H1 (cell line): Measurements from ENCODE around the gene TIAM2. TPM values are rescaled to one million over a fixed set of nuclear protein-coding genes. Genes with fewer than 3 reads are reported as not detected.

ENCODE experiments used
- CTCF ChIA-PET: fragments of 300-600 bp; sonication (Branson Sonifier 250); formaldehyde crosslinking; loops from one replicate; lab custom pipeline; 2021; ENCODE audit not compliant: partially characterized antibody; lab: Charles Lee
- POLR2A ChIA-PET: fragments of 300-600 bp; sonication (Branson Sonifier 250); formaldehyde crosslinking; loops from one replicate; lab custom pipeline; 2021; ENCODE audit warnings: inconsistent platforms; ENCODE audit not compliant: partially characterized antibody; lab: Charles Lee
- DNase-seq, 2 experiments: peaks; one replicate each; pipeline versions ENCODE4 v3.0.0 to v3.0.0-alpha.2; 2010 to 2022; ENCODE audit warnings: low spot score in 2 of 2, low read depth in 1 of 2, mixed read lengths in 1 of 2
- FAIRE-seq: peaks from 2 replicates; lab custom pipeline; 2011; peaks lifted over from hg19 to GRCh38; lab: Jason Lieb, UNC
- H2AFZ ChIP-seq: 2 replicates; pipeline ENCODE4 v1.8.1; 2012; ENCODE audit warnings: low read length, inconsistent platforms
- H2AK5ac ChIP-seq: 2 replicates; pipeline ENCODE4 v1.6.1; 2013; ENCODE audit warnings: low read depth, low read length
- H2BK120ac ChIP-seq: replicated peaks from 2 replicates; pipeline ENCODE3; 2013; ENCODE audit warnings: low read depth, low read length, inconsistent platforms
- H2BK12ac ChIP-seq: 2 replicates; pipeline ENCODE4 v1.6.1; 2013; ENCODE audit warnings: low read depth, low read length
- H2BK15ac ChIP-seq: 2 replicates; pipeline ENCODE4 v1.6.1; 2013; ENCODE audit warnings: low read length
- H2BK20ac ChIP-seq: 2 replicates; pipeline ENCODE4 v1.6.1; 2013; ENCODE audit warnings: low read length
- H2BK5ac ChIP-seq: 2 replicates; pipeline ENCODE4 v1.6.1; 2013; ENCODE audit warnings: low read depth, low read length
- H3K14ac ChIP-seq: 2 replicates; pipeline ENCODE4 v1.6.1; 2013; ENCODE audit warnings: inconsistent platforms; ENCODE audit not compliant: insufficient read length
- H3K18ac ChIP-seq: 2 replicates; pipeline ENCODE4 v1.6.1; 2013; ENCODE audit warnings: low read length; ENCODE audit errors: extremely low read depth
- H3K23ac ChIP-seq: 2 replicates; pipeline ENCODE4 v1.6.1; 2013; ENCODE audit warnings: inconsistent platforms; ENCODE audit not compliant: insufficient read length
- H3K23me2 ChIP-seq: 2 replicates; pipeline ENCODE4 v1.6.1; 2013; ENCODE audit warnings: low read depth, low read length
- H3K27ac ChIP-seq: 2 replicates; pipeline ENCODE4 v1.6.1; 2011; ENCODE audit warnings: low read depth, low read length, inconsistent platforms
- H3K27me3 ChIP-seq, 4 experiments: replicated peaks in 1 of 4; 1 replicate in 1 of 4; 2 replicates in 3 of 4; pipeline versions ENCODE4 v1.6.1 to v1.8.1; 2011 to 2013; ENCODE audit warnings: low read length in 3 of 4, mild to moderate bottlenecking in 3 of 4, inconsistent platforms in 2 of 4, mixed read lengths in 2 of 4, moderate library complexity in 1 of 4; ENCODE audit not compliant: control insufficient read depth in 3 of 4, insufficient read depth in 3 of 4; ENCODE audit errors: extremely low read depth in 1 of 4
- H3K36me3 ChIP-seq, 4 experiments: 2 replicates each; pipeline versions ENCODE4 v1.6.1 to v1.8.1; 2011 to 2013; ENCODE audit warnings: mild to moderate bottlenecking in 4 of 4, low read length in 3 of 4, moderate library complexity in 2 of 4, control low read depth in 1 of 4, inconsistent platforms in 1 of 4; ENCODE audit not compliant: insufficient read depth in 4 of 4, control insufficient read depth in 2 of 4
- H3K4ac ChIP-seq: replicated peaks from 2 replicates; pipeline ENCODE3; 2013; ENCODE audit warnings: low read length, low read depth, mixed read lengths, inconsistent platforms; ENCODE audit not compliant: insufficient read length
- H3K4me1 ChIP-seq, 4 experiments: replicated peaks in 1 of 4; 1 replicate in 1 of 4; 2 replicates in 3 of 4; pipeline versions ENCODE4 v1.6.1 to v1.8.1; 2011 to 2013; ENCODE audit warnings: low read length in 3 of 4, inconsistent platforms in 2 of 4, mixed read lengths in 1 of 4; ENCODE audit not compliant: insufficient read depth in 4 of 4, control insufficient read depth in 3 of 4
- H3K4me2 ChIP-seq, 2 experiments: 2 replicates each; pipeline versions ENCODE4 v1.6.1 to v1.8.1; 2011 to 2013; ENCODE audit warnings: low read depth in 2 of 2, low read length in 2 of 2, control low read depth in 1 of 2, inconsistent platforms in 1 of 2, mild to moderate bottlenecking in 1 of 2; ENCODE audit not compliant: insufficient read depth in 1 of 2
- H3K4me3 ChIP-seq, 4 experiments: fragments of 200-600, 300-600 bp in 1 of 4; sonication (generic), shearing (Covaris generic), sonication (Bioruptor Twin) in 1 of 4; 2 replicates each; pipeline versions ENCODE4 v1.5.1 to v1.8.1; 2011 to 2016; ENCODE audit warnings: low read length in 4 of 4, low read depth in 3 of 4, control low read depth in 2 of 4, inconsistent platforms in 2 of 4, mild to moderate bottlenecking in 2 of 4, mixed read lengths in 1 of 4, moderate library complexity in 1 of 4; ENCODE audit not compliant: insufficient read depth in 2 of 4; ENCODE audit errors: extremely low read depth in 1 of 4
- H3K56ac ChIP-seq: replicated peaks from 2 replicates; pipeline ENCODE3; 2013; ENCODE audit warnings: low read depth, mild to moderate bottlenecking, mixed read lengths, low read length, inconsistent platforms; ENCODE audit not compliant: insufficient read length
- H3K79me1 ChIP-seq: 2 replicates; pipeline ENCODE4 v1.6.1; 2013; ENCODE audit warnings: low read depth, low read length, control low read depth
- H3K79me2 ChIP-seq, 2 experiments: 2 replicates each; pipeline versions ENCODE4 v1.6.1 to v1.8.1; 2012 to 2013; ENCODE audit warnings: low read length in 2 of 2, mild to moderate bottlenecking in 2 of 2, inconsistent platforms in 1 of 2; ENCODE audit not compliant: insufficient read depth in 2 of 2, control insufficient read depth in 1 of 2
- H3K9ac ChIP-seq, 4 experiments: replicated peaks in 1 of 4; 1 replicate in 1 of 4; 2 replicates in 3 of 4; pipeline versions ENCODE4 v1.6.1 to v1.8.1; 2011 to 2013; ENCODE audit warnings: low read depth in 3 of 4, low read length in 3 of 4, control low read depth in 2 of 4, mild to moderate bottlenecking in 2 of 4, moderate library complexity in 2 of 4, inconsistent platforms in 1 of 4; ENCODE audit errors: extremely low read depth in 1 of 4
- H3K9me3 ChIP-seq, 2 experiments: 2 replicates each; pipeline versions ENCODE4 v1.6.1 to v1.8.1; 2012 to 2013; ENCODE audit warnings: mild to moderate bottlenecking in 2 of 2, moderate library complexity in 2 of 2, control low read depth in 1 of 2, inconsistent platforms in 1 of 2, low read depth in 1 of 2, low read length in 1 of 2, mixed read lengths in 1 of 2; ENCODE audit not compliant: insufficient read depth in 2 of 2
- H4K20me1 ChIP-seq, 2 experiments: replicated peaks in 1 of 2; 2 replicates each; pipeline versions ENCODE3 to v1.8.1; 2011 to 2013; ENCODE audit warnings: inconsistent platforms in 2 of 2, low read length in 2 of 2, mild to moderate bottlenecking in 1 of 2; ENCODE audit not compliant: insufficient read depth in 2 of 2, control insufficient read depth in 1 of 2
- H4K5ac ChIP-seq: 2 replicates; pipeline ENCODE4 v1.6.1; 2013; ENCODE audit warnings: low read length, low read depth, mixed read lengths, inconsistent platforms; ENCODE audit not compliant: insufficient read length
- H4K8ac ChIP-seq: 2 replicates; pipeline ENCODE4 v1.8.0; 2013; ENCODE audit warnings: mild to moderate bottlenecking, moderate library complexity, low read length, inconsistent platforms; ENCODE audit not compliant: insufficient read depth; ENCODE audit errors: extremely low read depth
- H4K91ac ChIP-seq: replicated peaks from 2 replicates; pipeline ENCODE3; 2013; ENCODE audit warnings: low read length, mixed read lengths, inconsistent platforms; ENCODE audit not compliant: insufficient read length
- CHD1 ChIP-seq: IDR thresholded peaks from 2 replicates; pipeline ENCODE4 v1.6.1; 2012; ENCODE audit warnings: low read depth, low read length, improper control_type of control experiment
- CHD2 ChIP-seq: IDR thresholded peaks from 2 replicates; pipeline ENCODE4 v1.6.1; 2012; ENCODE audit warnings: low read length, improper control_type of control experiment
- CTCF ChIP-seq, 3 experiments: IDR thresholded peaks; 1 replicate in 2 of 3; 2 replicates in 1 of 3; pipeline versions ENCODE4 v1.5.1 to v1.6.1; 2011; ENCODE audit warnings: low read length in 3 of 3, mild to moderate bottlenecking in 3 of 3, inconsistent platforms in 2 of 3, low read depth in 1 of 3, moderate library complexity in 1 of 3; ENCODE audit not compliant: insufficient read depth in 1 of 3; ENCODE audit errors: control extremely low read depth in 1 of 3
- EGR1 ChIP-seq: IDR thresholded peaks from 2 replicates; pipeline ENCODE4 v1.6.1; 2011; ENCODE audit warnings: low read depth, low read length, borderline replicate concordance
- EP300 ChIP-seq, 2 experiments: IDR thresholded peaks; 1 replicate in 1 of 2; 2 replicates in 1 of 2; pipeline ENCODE4 v1.6.1; 2011 to 2012; ENCODE audit warnings: low read depth in 2 of 2, low read length in 2 of 2, mild to moderate bottlenecking in 2 of 2, borderline replicate concordance in 1 of 2, inconsistent platforms in 1 of 2, moderate library complexity in 1 of 2
- HDAC6 ChIP-seq: IDR thresholded peaks from one replicate; pipeline ENCODE4 v1.7.1; 2012; ENCODE audit warnings: low read depth, mild to moderate bottlenecking, inconsistent platforms, low read length, moderate library complexity
- MAFK ChIP-seq: IDR thresholded peaks from 2 replicates; pipeline ENCODE4 v1.6.1; 2012; ENCODE audit warnings: low read depth, mild to moderate bottlenecking, improper control_type of control experiment, low read length
- POU5F1 ChIP-seq: IDR thresholded peaks from 2 replicates; pipeline ENCODE4 v1.6.1; 2011; ENCODE audit warnings: low read depth, mild to moderate bottlenecking, low read length, moderate library complexity
- SP2 ChIP-seq: IDR thresholded peaks from 2 replicates; pipeline ENCODE4 v1.6.1; 2012; ENCODE audit warnings: mild to moderate bottlenecking, low read length, inconsistent platforms
- TEAD4 ChIP-seq: IDR thresholded peaks from 2 replicates; pipeline ENCODE4 v1.6.1; 2012; ENCODE audit warnings: low read depth, low read length, inconsistent platforms, mixed read lengths
- WGBS, 2 experiments: shearing (Covaris generic) in 1 of 2; methylation state at CpG; one replicate each; pipeline versions ENCODE4 v1.1.6 to v1.1.7; 2013 to 2015; ENCODE audit warnings: low lambda C conversion rate in 2 of 2, mixed read lengths in 2 of 2, inconsistent platforms in 1 of 2, low coverage in 1 of 2, missing lambda C conversion rate in 1 of 2; ENCODE audit not compliant: insufficient replicate concordance in 2 of 2, insufficient coverage in 1 of 2, insufficient read length in 1 of 2; ENCODE audit errors: extremely low coverage in 1 of 2, missing lambda C conversion rate in 1 of 2; 5-methylcytosine and 5-hydroxymethylcytosine counted together
- polyA plus RNA-seq, 7 experiments: library from polyadenylated mRNA; depleted of rRNA in 3 of 7; stranded (reverse) in 5 of 7; unstranded in 2 of 7; fragments of >200 nt in 5 of 7; fragments of 200-250 nt in 2 of 7; gene quantifications; 1 replicate in 5 of 7; 2 replicates in 1 of 7; 4 replicates in 1 of 7; pipeline versions ENCODE4 v1.2.1 to v1.2.3, GENCODE V29; 2011 to 2013; ENCODE audit warnings: missing spikeins in 2 of 7, mixed read lengths in 2 of 7
- total RNA-seq: library from RNA; stranded (reverse); fragmentation: NEBNext Ultra II Directional; extraction: Animal tissue kit (Norgen Biotek cat#: 25700); gene quantifications from 2 replicates; pipeline ENCODE4 v1.2.1, GENCODE V29; 2021
- TF ChIP-seq, protein P1 (sequence below): IDR thresholded peaks from 2 replicates; pipeline ENCODE4 v1.6.1; 2012; ENCODE audit warnings: inconsistent platforms

The TIAM2 gene
- total and polyA plus RNA-seq, 2 of the 8 experiments (the other 6 are each of a cell fraction or from before 2014, with no cell fraction given): 7.4 to 23.9 TPM

- Histone ChIP-seq H2BK12ac (no peak overlapping the region), H3K4me1 (no peaks in the 10 kb centered on the region; a peak in 3 of 7 replicates), H3K27me3 (no peaks in the 10 kb centered on the region), H3K14ac (no peak overlapping the region), H3K27ac (no peak overlapping the region), H3K79me2 (no peaks in the 10 kb centered on the region), H3K36me3 (no peaks in the 10 kb centered on the region), H4K8ac (no peak overlapping the region), H3K4me2 (no peak overlapping the region), H3K56ac (no peak overlapping the region), H2AFZ (no peak overlapping the region), H4K5ac (no peak overlapping the region), H3K4me3 (no peak overlapping the region), H2BK20ac (no peak overlapping the region), H4K91ac (no peak overlapping the region), H3K4ac (no peak overlapping the region), H3K79me1 (no peaks in the 10 kb centered on the region), H3K18ac (no peak overlapping the region), H3K23me2 (no peaks in the 10 kb centered on the region), H4K20me1 (no peaks in the 10 kb centered on the region), H3K23ac (no peak overlapping the region), H3K9ac (no peak overlapping the region), H2BK5ac (no peak overlapping the region), H2AK5ac (no peak overlapping the region), H2BK15ac (no peak overlapping the region), H3K9me3 (no peaks in the 10 kb centered on the region), H2BK120ac (no peak overlapping the region)
- POLR2A ChIA-PET: interaction anchor here (1.0 kb wide), 1 partner anchor 10 kb away, joined by 3 read pairs; no protein-coding TSS in a partner anchor
- 93% methylated on average over 4 of the region's 4 CpGs; no CpG with 5 or more reads in 1 of the 2 experiments for WGBS, 2 experiments
- DNase-seq (no peak), FAIRE-seq (no peak)
- CTCF ChIA-PET: interaction anchor here (0.8 to 2.2 kb wide), 5 partner anchors 9 to 261 kb away, joined by 3 to 12 read pairs (median 3); no protein-coding TSS in a partner anchor
- TF ChIP-seq EP300 (IDR thresholded peaks at IDR 0.05; ENCODE audit: borderline replicate concordance in 1 of 2, low read depth in 2 of 2, low read length in 2 of 2) (no peak), CHD1 (no peak), MAFK (no peak), POU5F1 (no peak), CHD2 (no peak), EGR1 (no peak), SP2 (no peak), TEAD4 (no peak), CTCF (IDR thresholded peaks at IDR 0.05; ENCODE audit: control extremely low read depth in 1 of 3, insufficient read depth in 1 of 3, low read depth in 1 of 3, low read length in 3 of 3) (no peak), HDAC6 (no peak)
- TF ChIP-seq, protein P1, sequence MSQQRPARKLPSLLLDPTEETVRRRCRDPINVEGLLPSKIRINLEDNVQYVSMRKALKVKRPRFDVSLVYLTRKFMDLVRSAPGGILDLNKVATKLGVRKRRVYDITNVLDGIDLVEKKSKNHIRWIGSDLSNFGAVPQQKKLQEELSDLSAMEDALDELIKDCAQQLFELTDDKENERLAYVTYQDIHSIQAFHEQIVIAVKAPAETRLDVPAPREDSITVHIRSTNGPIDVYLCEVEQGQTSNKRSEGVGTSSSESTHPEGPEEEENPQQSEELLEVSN: no peak
Measured at GRCh38 chr6:154986787-154987235, 8.3 kb upstream of the TIAM2 start.
